ELF-1 (cell line): ENCODE measurements around the gene TMEM247.

Experiments used
- DNase-seq: peaks from one replicate; pipeline ENCODE4 v3.0.0-alpha.2; 2016; ENCODE audit warnings: low read depth, low spot score

The TMEM247 gene

GRCh38 chr2:46479265-46479664, at the start of gene TMEM247:
Gene TMEM247 (plus strand): TSS chr2:46479565.
- no peak for DNase-seq

- no peak for DNase-seq
Measured at GRCh38 chr2:46430413-46430812, 49.0 kb upstream of the TMEM247 start.

- no peak for DNase-seq
Measured at GRCh38 chr2:46430992-46431391, 48.4 kb upstream of the TMEM247 start.

- no peak for DNase-seq
Measured at GRCh38 chr2:46431481-46432235, 47.7 kb upstream of the TMEM247 start.

GRCh38 chr2:46434851-46435273, 44.5 kb upstream of the TMEM247 start:
- DNase-seq, result no peak

GRCh38 chr2:46435353-46435752, 44.0 kb upstream of the TMEM247 start:
- DNase-seq, result no peak

- DNase-seq, result no peak
Measured at GRCh38 chr2:46435796-46436360, 43.5 kb upstream of the TMEM247 start.

GRCh38 chr2:46436800-46437199, 42.6 kb upstream of the TMEM247 start:
- DNase-seq, result no peak

- no peak for DNase-seq
Measured at GRCh38 chr2:46438102-46438501, 41.3 kb upstream of the TMEM247 start.

- no peak for DNase-seq
Measured at GRCh38 chr2:46438794-46439193, 40.6 kb upstream of the TMEM247 start.

GRCh38 chr2:46439582-46439981, 39.8 kb upstream of the TMEM247 start:
- DNase-seq, result no peak

GRCh38 chr2:46441838-46442712, 37.3 kb upstream of the TMEM247 start:
- no peak for DNase-seq

- no peak for DNase-seq
Measured at GRCh38 chr2:46444732-46445131, 34.6 kb upstream of the TMEM247 start.

- no peak for DNase-seq
Measured at GRCh38 chr2:46445556-46445955, 33.8 kb upstream of the TMEM247 start.

- DNase-seq, result no peak
Measured at GRCh38 chr2:46446871-46447568, 32.3 kb upstream of the TMEM247 start.

- no peak for DNase-seq
Measured at GRCh38 chr2:46447649-46448048, 31.7 kb upstream of the TMEM247 start.

GRCh38 chr2:46448111-46448510, 31.3 kb upstream of the TMEM247 start:
- DNase-seq, result no peak

GRCh38 chr2:46448641-46449040, 30.7 kb upstream of the TMEM247 start:
- DNase-seq, result no peak

GRCh38 chr2:46449700-46450099, 29.7 kb upstream of the TMEM247 start:
- DNase-seq, result no peak

GRCh38 chr2:46451131-46451711, 28.1 kb upstream of the TMEM247 start:
- no peak for DNase-seq

GRCh38 chr2:46456789-46457188, 22.6 kb upstream of the TMEM247 start:
- no peak for DNase-seq
